Measurements from ENCODE around the gene NDUFS6. TPM values are rescaled to one million over a fixed set of nuclear protein-coding genes. Genes with fewer than 3 reads are reported as not detected.

Gene NDUFS6
- total RNA-seq, 1 donor from 2014 or later = 39.9 TPM

DNA sequence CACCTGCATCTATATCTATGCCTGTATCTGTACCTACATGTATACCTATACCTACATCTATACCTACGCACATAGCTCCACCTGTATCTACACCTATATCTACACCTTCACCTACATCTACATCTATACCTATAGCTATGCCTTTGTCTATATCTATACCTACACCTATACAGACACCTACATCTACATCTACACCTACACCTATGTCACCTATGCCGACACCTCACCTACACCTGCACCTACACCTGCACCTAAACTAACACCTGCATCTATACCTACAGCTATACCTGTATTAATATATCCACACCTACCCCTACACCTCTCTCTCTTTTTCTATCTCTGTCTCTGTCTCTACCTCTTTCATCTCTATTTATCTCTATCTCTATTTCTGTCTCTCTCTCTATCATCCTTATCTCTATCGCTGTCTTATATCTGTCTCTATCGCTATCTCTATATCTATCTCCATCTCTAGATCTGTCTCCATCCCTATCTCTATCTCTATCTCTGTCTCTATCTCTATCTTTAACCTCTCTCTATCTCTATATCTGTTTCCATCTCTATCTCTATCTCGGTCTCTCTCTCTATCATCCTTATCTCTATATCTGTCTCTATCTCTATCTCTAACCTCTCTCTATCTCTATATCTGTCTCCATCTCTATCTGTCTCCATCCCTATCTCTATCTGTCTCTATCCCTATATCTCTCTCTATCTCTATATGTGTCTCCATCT, 43.7 kb downstream of the NDUFS6 start:
- intact Hi-C loops (cut with micrococcal nuclease) = no loop called here
- Mint-ChIP-seq H3K4me3 (ENCODE audit: low read depth) (no peak overlapping the region), H3K27ac (no peak overlapping the region), H3K4me1 (ENCODE audit: low read depth) (no peaks in the 10 kb centered on the region), H3K27me3 (ENCODE audit: low read depth) (peaks cover 18% of the 10 kb centered on the region), H3K9me3 (no peaks in the 10 kb centered on the region), H3K36me3 (ENCODE audit: low read depth) (no peaks in the 10 kb centered on the region)
- no peak for DNase-seq (ENCODE audit: low spot score)

GRCh38 chr5:1845696-1846095, 44.5 kb downstream of the NDUFS6 start:
- intact Hi-C loops (cut with micrococcal nuclease) = no loop called here
- Mint-ChIP-seq H3K27me3 (ENCODE audit: low read depth) (peaks cover 21% of the 10 kb centered on the region), H3K4me3 (ENCODE audit: low read depth) (no peak overlapping the region), H3K27ac (no peak overlapping the region), H3K9me3 (no peaks in the 10 kb centered on the region), H3K36me3 (ENCODE audit: low read depth) (no peaks in the 10 kb centered on the region), H3K4me1 (ENCODE audit: low read depth) (no peaks in the 10 kb centered on the region)
- no peak for DNase-seq (ENCODE audit: low spot score)

DNA sequence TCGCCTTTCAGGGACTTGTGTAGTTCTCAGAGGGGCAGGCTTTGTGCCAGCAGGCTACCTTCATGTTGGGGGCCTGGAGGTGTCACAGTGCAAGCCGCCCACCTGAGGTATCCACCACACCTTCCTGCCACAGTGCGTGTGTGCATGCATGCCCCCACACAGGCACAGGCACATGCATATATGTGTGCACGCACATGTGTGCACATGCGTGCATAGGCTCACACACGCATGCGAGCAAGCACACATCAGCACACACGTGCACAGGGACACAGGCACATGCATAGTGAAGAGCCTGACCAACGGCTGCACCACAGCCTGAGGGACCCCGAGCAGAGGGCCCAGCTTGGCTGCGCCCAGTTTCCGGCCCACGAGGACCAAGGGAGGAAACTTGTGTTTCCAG, 45.4 kb downstream of the NDUFS6 start:
- Mint-ChIP-seq H3K4me1 (ENCODE audit: low read depth) (no peaks in the 10 kb centered on the region), H3K27ac (no peak overlapping the region), H3K4me3 (ENCODE audit: low read depth) (no peak overlapping the region), H3K9me3 (no peaks in the 10 kb centered on the region), H3K27me3 (ENCODE audit: low read depth) (peaks cover 24% of the 10 kb centered on the region), H3K36me3 (ENCODE audit: low read depth) (no peaks in the 10 kb centered on the region)
- intact Hi-C loops (cut with micrococcal nuclease) = no loop called here
- DNase-seq (ENCODE audit: low spot score) = no peak

DNA sequence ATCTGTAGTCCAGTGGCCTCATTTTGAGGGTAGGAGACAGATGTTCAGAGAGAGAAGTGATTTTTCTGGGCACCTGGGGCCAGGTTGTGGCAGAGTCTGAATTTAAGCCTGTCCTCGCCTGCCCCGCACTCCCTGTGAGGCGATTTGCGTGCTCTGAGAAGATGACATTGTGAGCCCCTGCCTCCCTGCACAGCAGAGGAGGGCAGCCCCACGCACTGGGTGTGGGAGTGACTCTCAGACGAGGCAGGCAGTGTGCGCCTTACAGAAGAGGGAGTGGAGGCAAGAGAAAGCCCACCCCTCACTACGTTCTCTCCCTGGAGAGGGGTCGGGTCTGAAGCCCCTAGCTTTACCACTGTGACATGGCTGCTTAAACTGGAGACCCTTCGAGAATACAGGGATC, 45.8 kb downstream of the NDUFS6 start:
- no peak for DNase-seq (ENCODE audit: low spot score)
- Mint-ChIP-seq H3K4me3 (ENCODE audit: low read depth) (no peak overlapping the region), H3K9me3 (no peaks in the 10 kb centered on the region), H3K27ac (no peak overlapping the region), H3K27me3 (ENCODE audit: low read depth) (peaks cover 29% of the 10 kb centered on the region), H3K4me1 (ENCODE audit: low read depth) (no peaks in the 10 kb centered on the region), H3K36me3 (ENCODE audit: low read depth) (no peaks in the 10 kb centered on the region)
- intact Hi-C loops (cut with micrococcal nuclease) = no loop called here

DNA sequence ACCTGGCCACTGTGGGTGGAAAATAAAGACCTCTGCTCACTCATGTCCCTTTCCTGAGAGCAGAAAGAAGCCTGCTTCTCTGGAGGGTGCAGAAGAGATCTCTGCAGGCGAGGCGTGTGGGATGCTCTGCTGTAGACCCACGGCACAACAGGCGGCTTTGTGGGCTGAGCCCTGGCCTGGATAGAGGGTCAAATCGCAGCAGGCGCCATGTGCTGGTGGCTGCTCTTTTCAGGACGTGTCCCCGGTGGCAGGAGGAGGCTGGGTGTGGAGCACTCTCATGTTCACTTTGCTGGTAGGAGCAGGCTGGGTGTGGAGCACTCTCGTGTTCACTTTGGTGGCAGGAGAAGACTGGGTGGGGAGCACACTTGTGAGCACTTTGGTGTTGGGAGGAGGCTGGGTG, 46.4 kb downstream of the NDUFS6 start:
- no peak overlapping the region for H3K4me3 Mint-ChIP-seq (ENCODE audit: low read depth)
- H3K27ac Mint-ChIP-seq = no peak overlapping the region
- no peaks in the 10 kb centered on the region for H3K36me3 Mint-ChIP-seq (ENCODE audit: low read depth)
- no peaks in the 10 kb centered on the region for H3K4me1 Mint-ChIP-seq (ENCODE audit: low read depth)
- no peaks in the 10 kb centered on the region for H3K9me3 Mint-ChIP-seq
- H3K27me3 Mint-ChIP-seq (ENCODE audit: low read depth) = peaks cover 29% of the 10 kb centered on the region
- no peak for DNase-seq (ENCODE audit: low spot score)
- intact Hi-C loops (cut with micrococcal nuclease) = no loop called here

DNA sequence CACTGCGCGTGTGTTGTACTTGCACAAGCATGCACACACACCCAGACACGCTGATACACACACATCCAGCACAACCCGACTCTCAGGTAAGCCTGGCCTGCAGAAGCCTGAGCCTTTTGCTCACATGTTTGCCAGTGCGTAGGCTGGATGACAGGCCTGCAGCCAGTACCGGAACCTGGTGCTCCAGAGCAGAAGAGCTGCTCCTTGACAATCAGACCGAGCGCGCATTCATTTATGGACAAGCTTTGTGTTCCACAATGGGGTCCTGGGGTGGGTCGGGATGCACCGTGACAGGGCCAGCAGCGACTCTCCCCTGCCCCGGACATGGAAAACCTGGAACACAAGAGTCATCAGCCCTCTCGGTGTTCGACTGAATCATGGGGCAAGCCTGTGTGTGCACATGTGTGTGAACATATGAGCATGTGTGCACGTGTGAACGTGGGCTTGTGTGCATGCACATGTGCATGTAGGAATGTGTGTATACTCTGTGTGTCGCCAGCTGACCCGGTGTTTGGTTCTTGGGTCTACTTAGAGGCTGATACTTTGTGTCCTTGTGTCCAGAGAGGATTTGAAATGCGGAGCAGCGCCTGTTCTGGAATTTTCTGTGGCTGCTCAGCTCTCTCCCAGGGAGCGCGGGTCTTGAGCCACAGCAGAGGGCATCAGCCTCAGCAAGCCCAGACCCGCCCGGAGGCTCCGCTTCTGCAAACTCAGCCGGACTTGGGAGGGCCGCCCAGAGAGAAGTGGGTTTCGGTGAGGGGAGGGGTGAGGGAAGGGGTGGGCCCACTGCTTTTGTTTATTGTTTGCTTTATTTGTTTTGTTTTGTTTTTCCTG, 49.3 kb downstream of the NDUFS6 start:
- Mint-ChIP-seq H3K4me3 (ENCODE audit: low read depth) (no peak overlapping the region), H3K4me1 (ENCODE audit: low read depth) (no peaks in the 10 kb centered on the region), H3K36me3 (ENCODE audit: low read depth) (no peaks in the 10 kb centered on the region), H3K27ac (no peak overlapping the region), H3K9me3 (no peaks in the 10 kb centered on the region), H3K27me3 (ENCODE audit: low read depth) (peaks cover 37% of the 10 kb centered on the region)
- DNase-seq (ENCODE audit: low spot score) = no peak
- intact Hi-C loops (cut with micrococcal nuclease) = no loop called here

DNA sequence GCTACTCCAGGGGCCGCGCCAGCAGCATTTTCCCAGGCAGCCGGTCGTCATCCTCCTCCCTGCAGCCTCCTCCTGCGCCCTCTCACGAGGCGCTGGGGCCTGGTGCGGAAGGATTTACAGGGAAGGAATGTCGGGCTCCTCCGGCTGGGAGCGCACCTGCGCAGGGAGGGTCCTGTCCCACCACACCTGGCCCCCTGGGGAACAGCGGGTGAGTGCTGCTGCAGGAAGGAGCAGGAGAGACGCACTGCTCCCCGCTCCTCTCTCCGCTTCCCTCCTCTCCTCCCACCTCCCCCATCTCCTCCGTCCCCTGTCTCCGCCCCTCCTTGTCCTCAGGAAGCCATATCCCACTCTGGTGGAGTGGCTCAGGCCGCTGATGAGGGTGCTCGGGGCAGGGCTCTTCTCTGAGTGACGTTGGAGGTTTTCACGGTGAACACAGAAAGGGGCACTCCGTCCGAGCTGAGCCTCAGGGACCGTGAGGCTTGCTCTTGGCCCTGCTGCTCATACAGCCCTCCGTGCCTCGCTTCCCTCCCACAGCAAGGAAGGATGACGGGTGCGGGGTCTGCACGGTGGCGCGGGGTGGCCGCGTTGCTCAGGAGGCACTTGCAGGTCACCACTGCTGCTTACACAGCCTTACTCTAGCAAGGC, 50.2 kb downstream of the NDUFS6 start:
- no peaks in the 10 kb centered on the region for H3K4me1 Mint-ChIP-seq (ENCODE audit: low read depth)
- no peak overlapping the region for H3K4me3 Mint-ChIP-seq (ENCODE audit: low read depth)
- no peaks in the 10 kb centered on the region for H3K9me3 Mint-ChIP-seq
- H3K27ac Mint-ChIP-seq = no peak overlapping the region
- peaks cover 39% of the 10 kb centered on the region for H3K27me3 Mint-ChIP-seq (ENCODE audit: low read depth)
- intact Hi-C loops (cut with micrococcal nuclease) = no loop called here
- DNase-seq (ENCODE audit: low spot score) = no peak
- no peaks in the 10 kb centered on the region for H3K36me3 Mint-ChIP-seq (ENCODE audit: low read depth)

- Mint-ChIP-seq H3K27ac (no peak overlapping the region), H3K4me1 (ENCODE audit: low read depth) (no peaks in the 10 kb centered on the region), H3K4me3 (ENCODE audit: low read depth) (no peak overlapping the region), H3K27me3 (ENCODE audit: low read depth) (peaks cover 39% of the 10 kb centered on the region), H3K36me3 (ENCODE audit: low read depth) (no peaks in the 10 kb centered on the region), H3K9me3 (no peaks in the 10 kb centered on the region)
- intact Hi-C loops (cut with micrococcal nuclease) = no loop called here
- no peak for DNase-seq (ENCODE audit: low spot score)
Observed at GRCh38 chr5:1852324-1852947, 51.2 kb downstream of the NDUFS6 start.

GRCh38 chr5:1853531-1853930, 52.3 kb downstream of the NDUFS6 start:
- Mint-ChIP-seq H3K36me3 (ENCODE audit: low read depth) (no peaks in the 10 kb centered on the region), H3K9me3 (no peaks in the 10 kb centered on the region), H3K4me1 (ENCODE audit: low read depth) (no peaks in the 10 kb centered on the region), H3K27ac (no peak overlapping the region), H3K27me3 (ENCODE audit: low read depth) (peaks cover 33% of the 10 kb centered on the region), H3K4me3 (ENCODE audit: low read depth) (no peak overlapping the region)
- intact Hi-C loops (cut with micrococcal nuclease) = no loop called here
- no peak for DNase-seq (ENCODE audit: low spot score)

DNA sequence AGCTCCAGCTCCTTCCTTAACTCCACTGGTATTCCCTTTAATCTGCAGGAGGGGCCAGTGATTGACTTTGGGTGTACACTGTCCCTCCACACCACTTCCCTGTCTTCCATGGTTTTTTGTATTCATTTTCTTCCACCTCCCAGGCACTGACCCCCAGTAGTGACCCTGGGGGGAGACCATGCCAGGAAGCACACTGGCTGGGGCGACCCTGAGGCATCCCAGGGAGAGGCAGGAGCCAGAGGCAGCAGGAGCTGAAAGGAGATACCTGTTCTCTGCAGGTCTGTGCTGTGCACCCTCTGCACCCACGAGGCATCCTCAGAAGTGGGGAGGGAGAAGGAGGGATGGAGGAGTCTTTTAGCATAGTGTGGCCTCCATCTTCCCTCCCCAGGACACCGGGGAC, 53.9 kb downstream of the NDUFS6 start:
- DNase-seq (ENCODE audit: low spot score) = no peak
- intact Hi-C loops (cut with micrococcal nuclease) = no loop called here
- Mint-ChIP-seq H3K36me3 (ENCODE audit: low read depth) (no peaks in the 10 kb centered on the region), H3K9me3 (no peaks in the 10 kb centered on the region), H3K4me3 (ENCODE audit: low read depth) (no peak overlapping the region), H3K27ac (no peak overlapping the region), H3K27me3 (ENCODE audit: low read depth) (peaks cover 26% of the 10 kb centered on the region), H3K4me1 (ENCODE audit: low read depth) (no peaks in the 10 kb centered on the region)

DNA sequence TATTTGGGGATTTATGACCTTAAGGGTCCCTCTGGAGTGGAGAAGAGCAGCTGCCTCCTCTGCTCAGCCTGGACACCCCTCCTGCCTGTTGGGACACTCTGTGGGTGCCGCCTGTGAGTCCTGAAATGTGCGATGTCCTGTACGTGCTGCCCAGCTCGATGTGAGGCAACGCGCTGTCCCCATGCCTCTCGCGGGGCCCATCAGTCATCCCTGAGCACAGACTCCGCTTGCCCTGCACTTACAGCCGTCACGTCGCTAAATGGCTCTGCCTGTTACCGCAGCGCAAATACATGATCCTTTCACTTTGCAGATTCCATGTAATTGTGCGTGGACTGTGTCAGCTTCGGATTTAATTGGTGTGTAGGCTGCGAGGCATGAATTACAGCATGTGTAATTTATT, 54.4 kb downstream of the NDUFS6 start:
- Mint-ChIP-seq H3K9me3 (no peaks in the 10 kb centered on the region), H3K27ac (no peak overlapping the region), H3K4me1 (ENCODE audit: low read depth) (no peaks in the 10 kb centered on the region), H3K36me3 (ENCODE audit: low read depth) (no peaks in the 10 kb centered on the region), H3K4me3 (ENCODE audit: low read depth) (no peak overlapping the region), H3K27me3 (ENCODE audit: low read depth) (peaks cover 23% of the 10 kb centered on the region)
- no peak for DNase-seq (ENCODE audit: low spot score)
- intact Hi-C loops (cut with micrococcal nuclease) = no loop called here

GRCh38 chr5:1856596-1857255, 55.5 kb downstream of the NDUFS6 start:
- Mint-ChIP-seq H3K9me3 (no peaks in the 10 kb centered on the region), H3K4me1 (ENCODE audit: low read depth) (no peaks in the 10 kb centered on the region), H3K36me3 (ENCODE audit: low read depth) (no peaks in the 10 kb centered on the region), H3K27ac (no peak overlapping the region), H3K4me3 (ENCODE audit: low read depth) (no peak overlapping the region), H3K27me3 (ENCODE audit: low read depth) (peaks cover 14% of the 10 kb centered on the region)
- intact Hi-C loops (cut with micrococcal nuclease) = no loop called here
- DNase-seq (ENCODE audit: low spot score) = no peak

Data from activated T-helper 2 cell treated with anti-CD3 and anti-CD28 coated beads, Interferon-gamma antibody, Interleukin-2, Interleukin-4, amounts not matched to agents 10 μg/mL and 5 μg/mL and 100 μg/mL, durations not matched to agents 14 hours and 24 hours and 36 hours (primary cell).